SK-N-MC (cell line): ENCODE results near the gene KRTAP22-2.

Source experiments
- EZH2 ChIP-seq: fragments of 200-600 bp; sonication (generic); IDR thresholded peaks from one replicate; pipeline ENCODE4 v1.6.1; 2017; ENCODE audit warnings: antibody characterized with exemption
- FOXP2 ChIP-seq: optimal IDR thresholded peaks from 2 replicates; pipeline ENCODE3; 2011; ENCODE audit warnings: mild to moderate bottlenecking, moderate library complexity; ENCODE audit not compliant: insufficient read depth; ENCODE audit errors: extremely low read length, control extremely low read depth
- POLR2AphosphoS5 ChIP-seq: IDR thresholded peaks from 2 replicates; pipeline ENCODE4 v1.6.1; 2012; ENCODE audit warnings: mild to moderate bottlenecking, low read depth, low read length, borderline replicate concordance

DNA sequence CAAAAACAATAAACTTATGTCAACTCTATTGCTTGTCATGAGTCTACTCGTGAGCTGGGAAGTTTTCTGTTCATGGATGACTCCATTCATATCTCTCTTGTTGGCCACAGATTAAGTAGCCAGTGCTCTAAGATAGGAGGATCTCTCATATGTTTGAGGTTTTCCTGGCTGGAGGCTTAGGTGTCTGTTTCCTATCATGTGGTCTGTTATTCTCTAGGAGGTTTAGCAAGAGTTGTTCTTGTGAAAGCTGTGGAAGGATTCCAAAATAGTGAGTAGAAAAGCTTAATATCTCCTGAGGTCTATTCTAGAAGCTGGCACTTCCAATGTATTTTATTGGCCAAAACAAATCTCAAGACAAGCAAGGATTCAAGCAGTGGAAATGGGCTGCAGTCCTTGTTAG lies 39.0 kb upstream of the KRTAP22-2 start:
- TF ChIP-seq POLR2AphosphoS5 (no peak), EZH2 (no peak), FOXP2 (no peak)
